HG03045 (cell line): ENCODE measurements around the gene KIAA1755.

Source experiments
- ATAC-seq: cut with Tn5 transposase; IDR thresholded peaks from one replicate; pipeline ENCODE4 v1.9.1; 2021; ENCODE audit warnings: mild to moderate bottlenecking, moderate library complexity; ENCODE audit not compliant: unreplicated experiment

Gene KIAA1755

DNA sequence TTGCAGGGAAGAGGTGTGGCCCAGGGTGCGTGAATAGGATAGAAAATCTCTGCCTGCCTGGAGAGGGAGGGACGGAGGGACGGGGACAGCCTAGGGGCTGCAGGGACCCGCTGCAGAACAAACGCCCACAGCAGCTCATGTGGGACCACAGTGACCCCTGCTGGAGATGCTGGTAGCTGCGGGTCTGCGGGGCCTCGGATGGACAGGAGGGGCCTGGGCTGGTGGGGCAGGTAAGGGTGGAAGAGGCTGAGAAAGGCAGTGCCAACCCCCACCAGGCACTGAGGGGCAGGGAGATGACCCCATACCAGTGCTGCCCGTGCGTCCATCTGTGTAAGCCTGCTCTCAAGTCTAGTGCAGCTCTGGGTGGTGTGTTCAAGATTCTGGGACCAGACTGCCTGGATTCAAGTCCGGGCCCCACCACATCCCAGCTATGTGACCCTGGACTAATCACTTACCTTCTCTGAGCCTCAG lies 39.4 kb downstream of the KIAA1755 start:
- ATAC-seq = no peak

DNA sequence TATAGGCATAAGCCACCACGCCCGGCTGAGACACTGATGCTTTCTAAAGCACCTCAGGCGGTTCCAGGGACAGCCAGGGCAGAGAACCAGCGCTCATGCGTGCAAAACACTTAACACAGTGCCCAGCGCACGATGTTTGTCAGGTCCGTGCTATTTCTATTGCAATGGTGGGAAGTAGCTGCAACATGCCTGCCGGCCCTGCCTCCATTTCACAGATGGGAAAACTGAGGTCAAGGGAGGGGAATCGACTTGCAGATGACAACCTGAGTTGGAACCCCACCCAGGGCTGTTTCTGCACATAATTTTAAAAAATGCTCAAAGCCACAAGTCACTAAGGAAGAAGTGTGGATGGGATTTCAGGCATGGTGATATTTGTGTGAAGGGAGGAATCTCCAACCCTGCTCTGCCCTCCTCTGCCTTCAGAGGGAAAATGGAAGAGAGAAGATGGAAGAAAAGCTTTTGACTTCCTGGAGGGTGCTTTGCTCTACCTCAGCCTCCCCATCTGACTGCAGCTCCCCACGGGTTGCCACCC lies 39.9 kb downstream of the KIAA1755 start:
- no peak for ATAC-seq

DNA sequence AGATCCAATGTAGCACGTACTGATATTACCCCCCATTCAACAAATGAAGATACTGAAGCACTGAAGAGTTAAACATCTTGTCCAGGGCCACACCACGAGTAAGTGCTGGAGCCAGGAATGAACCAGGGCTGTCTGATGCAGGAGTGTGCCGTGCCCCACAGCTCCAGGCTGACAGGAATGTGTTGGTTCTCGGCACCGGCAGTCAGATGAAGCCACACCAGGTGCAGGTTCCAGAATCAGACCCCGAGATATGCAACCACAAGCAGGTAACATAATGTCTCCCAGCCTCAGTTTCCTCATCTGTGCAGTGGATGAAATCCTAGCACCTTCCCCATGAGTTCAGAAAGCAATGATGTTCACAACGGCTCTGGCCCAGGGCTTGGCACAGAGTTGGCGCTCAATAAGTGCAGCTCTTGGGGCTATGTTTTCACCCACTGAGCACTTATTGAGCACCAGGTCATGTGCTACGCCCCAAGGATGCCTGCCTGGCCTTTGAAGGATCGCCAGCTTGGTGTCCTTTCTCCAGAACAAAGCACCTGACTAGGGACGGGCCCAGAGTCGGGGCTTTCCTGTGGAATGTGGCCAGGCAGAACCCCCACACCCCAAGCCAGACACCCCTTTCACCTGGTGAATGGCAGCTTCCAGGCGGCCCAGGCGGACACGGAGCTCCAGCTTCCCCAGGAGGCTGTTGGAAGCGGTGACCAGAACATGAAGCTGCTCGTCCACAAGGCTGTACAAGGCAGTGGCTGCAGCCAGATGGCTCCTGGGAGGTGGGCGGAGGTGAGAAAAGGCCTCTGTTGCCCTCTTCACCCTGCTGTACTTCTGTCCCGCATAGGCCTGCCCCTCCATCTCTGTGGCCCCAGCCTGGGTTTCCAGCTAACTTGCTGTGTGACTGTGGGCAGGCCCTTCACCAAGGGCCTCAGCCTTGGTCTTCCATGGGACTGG lies 41.3 kb downstream of the KIAA1755 start:
- ATAC-seq = no peak

DNA sequence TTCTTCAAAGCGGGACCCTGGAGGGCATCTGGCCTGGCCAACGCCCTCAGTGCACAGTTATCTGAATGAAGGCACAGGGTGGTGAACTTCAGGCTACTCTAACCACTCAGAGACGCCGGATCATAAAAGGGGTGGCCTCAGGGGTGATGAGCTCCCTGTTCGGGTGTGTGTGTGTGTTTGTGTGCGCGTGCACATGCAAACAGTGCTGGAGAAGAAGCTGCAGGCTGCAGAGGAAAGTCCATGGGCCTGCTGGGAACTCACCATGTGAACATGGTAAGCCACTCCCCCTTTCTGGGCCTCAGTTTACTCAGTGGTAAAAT lies 42.0 kb downstream of the KIAA1755 start:
- no peak for ATAC-seq

DNA sequence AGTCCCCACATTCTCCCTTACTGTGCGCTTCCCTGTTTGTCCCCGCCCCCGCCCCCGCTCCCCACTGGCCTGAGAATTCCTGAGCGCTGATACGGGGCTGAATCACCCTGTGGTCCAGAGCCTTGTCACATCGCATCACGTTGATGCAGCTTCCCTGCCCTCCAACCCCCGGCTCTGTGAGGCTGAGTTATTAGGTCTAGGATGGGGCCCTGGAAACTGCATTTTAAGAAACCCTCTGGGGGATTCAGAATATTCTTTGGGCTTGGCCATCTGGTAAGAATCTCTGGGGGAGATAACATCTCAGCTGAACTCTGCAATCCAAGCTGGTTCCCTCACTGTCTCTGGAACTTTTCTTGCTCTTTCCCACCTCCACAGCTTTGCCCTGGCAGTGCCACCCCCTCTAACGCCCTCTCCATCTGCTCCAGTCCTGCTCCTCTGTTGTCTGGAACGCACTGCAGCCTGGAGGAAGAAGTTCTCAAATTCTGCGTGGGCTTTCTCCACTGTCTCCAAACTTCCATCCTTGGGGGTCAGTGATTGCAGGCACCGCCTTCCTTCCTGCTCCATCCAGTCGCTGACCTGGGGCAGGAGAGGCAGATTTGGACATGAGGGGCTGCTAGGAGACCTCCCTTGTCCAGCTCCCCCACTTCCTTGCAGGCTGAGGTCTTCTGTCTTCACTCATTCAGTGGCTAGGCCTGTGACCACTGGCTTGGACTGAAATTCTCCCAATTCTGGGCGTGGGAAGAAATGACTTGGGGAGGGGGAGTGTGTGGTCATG lies 42.6 kb downstream of the KIAA1755 start:
- ATAC-seq = no peak

DNA sequence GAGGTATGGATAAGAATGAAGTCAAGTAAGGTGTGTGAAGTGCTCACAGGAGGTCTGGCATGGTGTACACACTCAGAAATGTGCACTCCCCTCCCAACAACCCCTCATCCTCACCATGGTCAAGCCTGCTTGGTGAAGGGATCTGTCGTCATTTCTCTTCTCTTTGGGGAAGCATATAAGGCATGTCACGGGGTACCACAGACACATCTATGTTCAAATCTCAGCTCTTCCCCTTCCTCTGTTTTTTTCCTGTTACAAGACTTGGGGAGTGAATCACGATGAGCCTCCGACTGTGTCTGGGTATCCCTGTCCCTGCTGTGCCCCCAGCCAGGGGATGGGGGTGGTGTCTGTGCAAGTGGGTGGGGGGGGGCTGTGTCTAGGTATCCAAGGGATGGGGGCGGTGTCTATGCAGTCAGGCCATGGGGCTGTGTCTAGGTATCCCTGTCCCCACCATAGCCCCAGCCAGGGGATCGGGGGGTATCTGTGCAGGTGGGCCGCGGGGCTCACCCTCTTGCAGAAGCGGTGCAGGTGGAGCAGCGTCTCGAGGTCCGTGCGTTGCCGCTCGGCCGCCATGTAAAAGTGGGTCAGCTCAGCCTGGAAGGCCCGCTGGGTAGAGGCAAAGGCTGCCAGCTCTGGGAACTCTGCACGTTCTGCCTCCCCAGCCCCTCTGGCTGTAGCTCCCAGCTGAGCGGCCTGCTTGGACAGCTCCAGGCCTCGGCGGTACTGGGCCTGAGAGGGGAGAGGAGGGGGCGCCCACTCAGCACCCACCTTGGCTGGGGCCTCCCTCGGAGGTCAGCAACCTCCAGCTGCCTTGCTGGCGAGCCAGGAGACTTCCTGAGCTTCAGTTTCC lies 43.6 kb downstream of the KIAA1755 start:
- ATAC-seq = no peak

- no peak for ATAC-seq
Observed at GRCh38 chr20:38216201-38216600, 44.3 kb downstream of the KIAA1755 start.

DNA sequence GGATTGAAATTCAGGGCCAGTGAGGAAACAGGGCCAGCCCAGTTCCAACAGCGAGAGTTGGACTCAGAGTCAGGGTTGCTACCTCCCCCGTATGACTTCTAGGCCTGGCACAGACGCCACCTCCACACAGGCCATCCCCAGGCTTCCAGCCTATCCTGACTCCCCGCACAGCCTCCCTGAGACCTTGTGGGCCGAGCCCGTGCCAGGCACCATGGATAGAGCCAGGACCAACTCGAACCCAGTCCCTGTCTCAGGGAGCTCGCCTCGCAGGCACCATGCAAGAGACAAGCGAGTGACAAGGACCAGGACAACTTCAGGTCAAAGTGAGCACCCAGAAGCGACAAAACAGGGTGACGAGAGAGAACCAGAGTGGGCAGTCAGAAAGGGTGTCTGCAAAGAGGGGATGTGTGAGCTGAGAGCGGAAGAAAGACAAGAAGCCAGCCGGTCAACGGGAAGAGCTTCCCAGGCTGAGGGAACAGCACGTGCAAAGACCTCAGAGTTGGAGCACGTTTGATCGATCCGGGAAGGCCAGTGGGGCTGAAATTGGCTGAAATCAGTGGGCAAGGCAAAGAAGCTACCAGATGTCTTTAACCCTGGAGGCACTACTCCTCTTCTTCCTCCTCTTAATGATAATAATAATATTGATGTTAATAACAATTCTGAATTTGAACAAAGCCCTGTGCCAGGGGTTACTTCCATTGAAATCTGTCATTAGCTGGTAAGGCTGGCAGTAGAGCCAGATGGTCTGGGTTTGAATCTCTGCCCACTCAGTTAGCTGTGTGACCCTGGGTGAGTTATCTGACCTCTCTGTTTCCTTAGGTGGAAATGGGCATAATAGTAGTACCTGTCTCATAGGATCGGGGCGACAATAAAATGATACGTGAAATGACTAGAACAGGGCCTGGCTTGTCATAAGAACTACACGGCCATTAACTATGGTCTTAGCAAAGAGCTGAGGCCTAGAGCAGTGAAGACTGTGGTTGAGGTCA lies 45.0 kb downstream of the KIAA1755 start:
- ATAC-seq = no peak

- ATAC-seq = no peak
Observed at GRCh38 chr20:38214256-38215193, 46.0 kb downstream of the KIAA1755 start.

DNA sequence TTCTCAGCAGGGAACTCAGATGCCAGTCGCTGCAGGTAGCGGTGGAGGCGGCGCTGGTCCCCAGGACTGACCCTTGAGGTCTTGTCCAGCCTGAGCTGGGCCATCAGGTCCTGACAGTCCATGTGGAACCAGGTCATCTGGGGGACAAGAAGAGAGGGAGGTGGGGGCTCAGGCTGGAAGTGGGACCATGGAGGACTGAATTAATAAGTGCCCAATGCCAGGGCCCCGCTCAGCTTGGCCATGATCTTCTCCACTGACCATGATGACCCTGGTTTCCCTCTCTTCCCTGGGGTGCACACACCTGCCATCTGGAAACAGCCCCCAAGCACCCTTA lies 47.0 kb downstream of the KIAA1755 start:
- ATAC-seq = no peak

DNA sequence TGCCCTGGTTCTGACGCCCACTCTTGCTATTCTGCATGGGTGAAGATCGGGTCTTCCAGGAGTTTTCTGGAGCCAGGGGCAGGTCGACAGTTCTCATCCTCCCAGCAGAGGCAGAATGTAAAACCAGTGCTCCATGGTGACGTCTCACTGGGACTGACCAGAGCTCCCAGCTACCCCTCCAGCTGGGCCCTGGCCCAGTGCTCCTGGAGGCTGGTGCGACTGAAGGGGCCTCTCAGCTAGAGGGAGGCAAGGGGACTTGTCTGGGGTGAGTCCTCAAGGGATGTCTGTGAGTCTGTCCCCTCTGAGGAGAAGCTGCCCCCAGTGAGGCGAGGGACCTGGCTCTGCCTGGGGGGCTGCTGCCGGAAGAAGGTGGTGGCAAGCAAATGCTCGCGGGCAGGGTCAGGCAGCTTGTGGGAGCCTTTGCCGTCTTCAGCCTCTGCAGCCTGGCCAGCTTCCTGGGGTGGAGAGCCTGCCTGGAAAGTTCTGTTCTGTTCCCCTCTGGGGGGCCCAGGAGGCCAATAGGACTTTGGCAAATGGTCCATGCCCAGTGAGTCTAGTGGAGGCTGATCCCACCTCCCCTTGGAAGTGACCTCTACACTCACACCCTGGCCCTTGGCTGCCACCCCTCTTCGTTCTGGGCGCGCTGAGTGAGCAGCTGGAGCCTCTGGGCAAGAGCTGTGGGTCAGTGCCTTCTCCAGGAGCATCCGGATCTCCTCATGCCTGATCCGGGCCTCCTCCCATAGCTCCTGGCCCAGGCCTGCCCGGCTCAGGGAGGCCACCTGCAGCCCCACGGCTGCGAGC lies 47.5 kb downstream of the KIAA1755 start:
- no peak for ATAC-seq

DNA sequence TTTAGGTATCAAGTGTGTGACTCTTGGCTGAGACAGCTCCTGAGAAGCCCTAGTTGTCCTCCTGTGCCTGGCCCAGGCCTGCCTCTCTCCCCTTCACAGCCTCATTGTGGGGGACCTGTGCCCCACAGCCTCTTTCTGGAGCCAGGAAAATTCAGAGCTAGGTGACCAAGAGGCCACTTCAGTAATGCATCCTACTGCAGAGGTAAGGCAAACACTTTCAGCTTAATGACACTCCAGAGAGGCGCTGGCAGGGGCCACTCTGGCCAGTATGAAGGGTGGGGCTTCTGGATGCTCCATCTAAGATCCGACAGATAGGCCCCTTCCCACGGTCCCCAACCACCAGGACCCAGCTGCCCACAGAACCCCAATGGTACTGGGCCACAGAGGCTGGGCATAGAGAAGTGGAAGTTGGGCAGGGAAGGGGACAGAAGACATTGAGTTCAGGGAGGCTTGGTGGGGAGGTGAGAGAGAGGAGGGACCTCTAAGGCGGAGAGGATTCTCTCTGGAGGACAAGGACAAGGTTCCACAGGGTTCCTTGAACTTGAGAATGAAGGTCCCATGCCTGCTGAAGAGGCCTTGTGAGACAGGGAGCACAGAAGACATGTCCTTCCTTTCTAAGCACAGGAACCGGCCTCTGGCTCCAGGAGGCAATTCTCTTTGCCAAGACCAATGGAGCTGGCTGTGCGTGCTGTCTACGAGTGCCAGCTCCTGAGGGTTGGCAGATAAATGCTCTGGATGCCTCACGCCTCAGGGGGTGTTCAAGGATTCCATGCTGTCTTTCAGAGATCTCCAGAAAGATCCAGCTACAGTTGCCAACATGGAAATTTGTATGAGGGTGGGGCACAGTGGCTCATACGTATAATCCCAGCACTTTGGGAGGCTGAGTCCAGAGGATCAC lies 49.1 kb downstream of the KIAA1755 start:
- ATAC-seq = no peak

DNA sequence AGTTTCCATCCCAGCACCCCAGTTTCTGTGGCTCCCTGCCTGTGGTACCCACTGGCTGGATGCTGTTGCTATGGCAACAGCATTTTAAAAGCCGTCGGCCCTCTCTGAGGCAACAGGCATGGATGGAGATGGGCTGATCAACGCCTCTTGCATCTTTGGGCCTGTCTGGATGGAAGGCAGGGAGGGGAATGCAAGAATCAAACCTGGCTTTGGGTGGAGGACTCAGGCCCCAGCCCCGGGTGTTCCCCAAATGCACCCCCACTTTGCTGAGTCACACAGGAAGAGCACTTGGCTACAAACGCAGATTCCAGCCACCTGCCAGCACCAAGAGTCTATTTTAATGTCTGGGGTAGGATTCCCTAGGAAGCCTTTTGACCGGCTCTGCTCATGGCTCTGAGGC lies 49.8 kb downstream of the KIAA1755 start:
- no peak for ATAC-seq

GRCh38 chr20:38209736-38210405 lies 50.7 kb downstream of the KIAA1755 start:
- no peak for ATAC-seq

- ATAC-seq = no peak
Observed at GRCh38 chr20:38209054-38209675, 51.4 kb downstream of the KIAA1755 start.

DNA sequence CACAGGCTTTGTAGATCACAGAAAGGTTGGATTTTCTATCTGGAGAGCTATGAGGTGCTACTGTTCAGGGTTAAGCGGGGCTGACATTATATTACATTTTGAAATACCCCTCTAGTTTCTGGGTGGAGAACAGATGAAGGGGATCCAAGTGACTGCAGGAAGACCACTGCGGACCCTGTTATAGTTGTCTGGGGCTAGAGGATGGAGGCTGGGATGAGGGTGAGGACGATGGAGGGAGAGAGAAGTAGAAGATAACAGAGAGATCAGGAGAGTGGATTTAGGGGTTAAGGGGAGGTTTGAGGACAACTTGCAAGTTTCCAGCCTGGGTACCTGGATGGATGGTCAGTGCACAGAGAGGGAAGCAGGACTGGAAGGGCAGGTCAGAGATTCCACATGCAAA lies 52.0 kb downstream of the KIAA1755 start:
- no peak for ATAC-seq
